Panc1 (cell line): Measurements from ENCODE around the gene RER1. TPM values are rescaled to one million over a fixed set of nuclear protein-coding genes. Genes with fewer than 3 reads are reported as not detected.

ENCODE experiments used
- ATAC-seq: fragments of 200-7000 bp; cut with Tn5 transposase; 2 replicates; pipeline ENCODE4 v1.9.1; 2020; ENCODE audit warnings: mild to moderate bottlenecking, moderate library complexity
- BruUV-seq: library from RNA; stranded (reverse); fragments of 400-500 nt; replicated peaks from 2 replicates; lab custom pipeline; 2021; lab: Mats Ljungman, UMichigan
- CTCF ChIA-PET: fragments of 300-600 bp; sonication (Branson Sonifier 250); formaldehyde crosslinking; loops from one replicate; lab custom pipeline; 2022; ENCODE audit warnings: antibody characterized with exemption; lab: Charles Lee
- POLR2A ChIA-PET: fragments of 300-600 bp; sonication (Branson Sonifier 250); formaldehyde crosslinking; loops from one replicate; lab custom pipeline; 2022; ENCODE audit warnings: antibody characterized with exemption; lab: Charles Lee
- DNase-seq: peaks from one replicate; pipeline ENCODE4 v3.0.0-alpha.2; 2010; ENCODE audit warnings: low read depth, low spot score
- H3K27ac ChIP-seq: 2 replicates; pipeline ENCODE4 v1.5.1; 2011; ENCODE audit warnings: mild to moderate bottlenecking, low read length, inconsistent platforms
- H3K27me3 ChIP-seq: fragments of 200-500 bp; sonication (Bioruptor generic); 2 replicates; pipeline ENCODE4 v1.6.0; 2014; ENCODE audit warnings: low read length, inconsistent platforms; ENCODE audit not compliant: control insufficient read depth, insufficient read depth
- H3K36me3 ChIP-seq: fragments of 200-500 bp; sonication (Bioruptor generic); 2 replicates; pipeline ENCODE4 v1.5.1; 2014; ENCODE audit warnings: inconsistent platforms, mild to moderate bottlenecking, low read length, moderate library complexity; ENCODE audit not compliant: control insufficient read depth, insufficient read depth
- H3K4me1 ChIP-seq: 2 replicates; pipeline ENCODE4 v1.5.1; 2011; ENCODE audit warnings: inconsistent platforms, mild to moderate bottlenecking, low read length, moderate library complexity; ENCODE audit not compliant: control insufficient read depth, insufficient read depth
- H3K4me3 ChIP-seq, 2 experiments: 2 replicates each; pipeline ENCODE4 v1.5.1; 2011 to 2012; ENCODE audit warnings: low read depth in 2 of 2, low read length in 2 of 2, mild to moderate bottlenecking in 2 of 2, inconsistent platforms in 1 of 2, moderate library complexity in 1 of 2
- H3K9me3 ChIP-seq: fragments of 200-500 bp; sonication (Bioruptor generic); 2 replicates; pipeline ENCODE4 v1.5.1; 2014; ENCODE audit warnings: low read depth, mild to moderate bottlenecking, inconsistent platforms, low read length, moderate library complexity; ENCODE audit not compliant: control insufficient read depth, insufficient read depth
- CTCF ChIP-seq: fragments of 450-650 bp; IDR thresholded peaks from 2 replicates; pipeline ENCODE4 v1.5.1; 2017; ENCODE audit warnings: mild to moderate bottlenecking
- POLR2AphosphoS5 ChIP-seq: IDR thresholded peaks from 2 replicates; pipeline ENCODE4 v1.6.1; 2012; ENCODE audit warnings: mild to moderate bottlenecking, low read depth, low read length, moderate library complexity
- REST ChIP-seq, 2 experiments: IDR thresholded peaks; 2 replicates each; pipeline ENCODE4 v1.6.1; 2011 to 2012; ENCODE audit warnings: low read depth in 2 of 2, control low read depth in 1 of 2, low read length in 1 of 2, mild to moderate bottlenecking in 1 of 2, moderate library complexity in 1 of 2; ENCODE audit not compliant: insufficient read depth in 1 of 2
- SIN3A ChIP-seq: IDR thresholded peaks from 2 replicates; pipeline ENCODE4 v1.6.1; 2012; ENCODE audit warnings: low read depth, mild to moderate bottlenecking, low read length, moderate library complexity, borderline replicate concordance; ENCODE audit not compliant: insufficient read depth
- TCF7L2 ChIP-seq: IDR thresholded peaks from 2 replicates; pipeline ENCODE4 v1.6.1; 2011; ENCODE audit warnings: mild to moderate bottlenecking, low read depth, low read length, inconsistent platforms
- in situ Hi-C: cut with HindIII; loops from 2 replicates; pipeline ENCODE4 v1.10.0; 2016; ENCODE audit warnings: low sequenced_read_pairs, low pct_unique_long_range_greater_than_20kb
- intact Hi-C: fragments of 100-400 bp; cut with micrococcal nuclease; formaldehyde crosslinking; loops from one replicate; pipeline ENCODE4 v1.10.0; 2022; ENCODE audit not compliant: unreplicated experiment
- total RNA-seq: library from RNA; stranded (reverse); gene quantifications from one replicate; pipeline ENCODE4 v1.2.1, GENCODE V29; 2021; ENCODE audit not compliant: unreplicated experiment

The RER1 gene
- total RNA-seq, 1 experiment from 2014 or later: 235 TPM

GRCh38 chr1:2372551-2373490 is 18.8 kb upstream of the RER1 start:
- no peak for TF ChIP-seq POLR2AphosphoS5
- no peak for TF ChIP-seq REST (IDR thresholded peaks at IDR 0.05; ENCODE audit: insufficient read depth in 1 of 2, low read depth in 2 of 2, low read length in 1 of 2)
- TF ChIP-seq TCF7L2: no peak
- no peak for TF ChIP-seq CTCF
- TF ChIP-seq SIN3A: no peak
- no peaks in the 10 kb centered on the region for H3K27me3 ChIP-seq
- peak; percentile 32; the same call in 1 of the 2 replicates for ATAC-seq
- H3K36me3 ChIP-seq: no peaks in the 10 kb centered on the region
- in situ Hi-C loops (no loop called here), intact Hi-C loops (no loop called here)
- no TSS peak for BruUV-seq
- POLR2A ChIA-PET: no interaction called here
- H3K4me1 ChIP-seq: peaks cover 16% of the 10 kb centered on the region
- H3K27ac ChIP-seq: no peak overlapping the region
- DNase-seq: no peak
- H3K4me3 ChIP-seq: no peak overlapping the region
- H3K9me3 ChIP-seq: no peaks in the 10 kb centered on the region
- CTCF ChIA-PET: no interaction called here

- ATAC-seq: 0 out of 2 replicates have a peak, but pooled peaks have one; percentile 46
- Histone ChIP-seq H3K36me3 (no peaks in the 10 kb centered on the region), H3K27me3 (no peaks in the 10 kb centered on the region), H3K4me3 (no peak overlapping the region), H3K9me3 (no peaks in the 10 kb centered on the region), H3K4me1 (peaks cover 16% of the 10 kb centered on the region), H3K27ac (no peak overlapping the region)
- POLR2A ChIA-PET: no interaction called here
- in situ Hi-C loops (no loop called here), intact Hi-C loops (no loop called here)
- CTCF ChIA-PET: no interaction called here
- TF ChIP-seq CTCF (no peak), POLR2AphosphoS5 (no peak), REST (IDR thresholded peaks at IDR 0.05; ENCODE audit: insufficient read depth in 1 of 2, low read depth in 2 of 2, low read length in 1 of 2) (no peak), SIN3A (no peak), TCF7L2 (no peak)
- no TSS peak for BruUV-seq
- no peak for DNase-seq
Observed at GRCh38 chr1:2373551-2374251, 17.9 kb upstream of the RER1 start.
